ENCODE results near the gene TMEM26.
"Not testable (repeated sequence)": the region's sequence is repeated elsewhere in the genome, so short reads cannot be mapped to it uniquely, and the experiment has no call there.

Gene TMEM26

GRCh38 chr10:61389887-61390286 is 63.3 kb downstream of the TMEM26 start:
- Histone ChIP-seq H3K9me3 (ENCODE audit: severe bottlenecking) (no peaks in the 10 kb centered on the region), H3K4me3 (ENCODE audit: severe bottlenecking) (no peak overlapping the region), H3K36me3 (ENCODE audit: low read depth) (no peaks in the 10 kb centered on the region), H3K27me3 (ENCODE audit: insufficient read depth, poor library complexity, severe bottlenecking) (no peaks in the 10 kb centered on the region), H3K27ac (ENCODE audit: poor library complexity, severe bottlenecking) (no peak overlapping the region), H3K4me1 (ENCODE audit: insufficient read depth, poor library complexity, severe bottlenecking) (no peaks in the 10 kb centered on the region)
- TF ChIP-seq, protein P1, sequence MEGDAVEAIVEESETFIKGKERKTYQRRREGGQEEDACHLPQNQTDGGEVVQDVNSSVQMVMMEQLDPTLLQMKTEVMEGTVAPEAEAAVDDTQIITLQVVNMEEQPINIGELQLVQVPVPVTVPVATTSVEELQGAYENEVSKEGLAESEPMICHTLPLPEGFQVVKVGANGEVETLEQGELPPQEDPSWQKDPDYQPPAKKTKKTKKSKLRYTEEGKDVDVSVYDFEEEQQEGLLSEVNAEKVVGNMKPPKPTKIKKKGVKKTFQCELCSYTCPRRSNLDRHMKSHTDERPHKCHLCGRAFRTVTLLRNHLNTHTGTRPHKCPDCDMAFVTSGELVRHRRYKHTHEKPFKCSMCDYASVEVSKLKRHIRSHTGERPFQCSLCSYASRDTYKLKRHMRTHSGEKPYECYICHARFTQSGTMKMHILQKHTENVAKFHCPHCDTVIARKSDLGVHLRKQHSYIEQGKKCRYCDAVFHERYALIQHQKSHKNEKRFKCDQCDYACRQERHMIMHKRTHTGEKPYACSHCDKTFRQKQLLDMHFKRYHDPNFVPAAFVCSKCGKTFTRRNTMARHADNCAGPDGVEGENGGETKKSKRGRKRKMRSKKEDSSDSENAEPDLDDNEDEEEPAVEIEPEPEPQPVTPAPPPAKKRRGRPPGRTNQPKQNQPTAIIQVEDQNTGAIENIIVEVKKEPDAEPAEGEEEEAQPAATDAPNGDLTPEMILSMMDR (IDR thresholded peaks at IDR 0.05; ENCODE audit: poor library complexity, severe bottlenecking) = no peak
- ATAC-seq (ENCODE audit: low read depth) (no peak), DNase-seq (ENCODE audit: low spot score) (no peak)

GRCh38 chr10:61388986-61389385 is 64.2 kb downstream of the TMEM26 start:
- H3K9me3 ChIP-seq (ENCODE audit: severe bottlenecking); H3K27ac ChIP-seq (ENCODE audit: poor library complexity, severe bottlenecking); H3K36me3 ChIP-seq (ENCODE audit: low read depth); H3K4me3 ChIP-seq (ENCODE audit: severe bottlenecking); H3K4me1 ChIP-seq (ENCODE audit: insufficient read depth, poor library complexity, severe bottlenecking); DNase-seq (ENCODE audit: low spot score); H3K27me3 ChIP-seq (ENCODE audit: insufficient read depth, poor library complexity, severe bottlenecking); ATAC-seq (ENCODE audit: low read depth): not testable (repeated sequence)

DNA sequence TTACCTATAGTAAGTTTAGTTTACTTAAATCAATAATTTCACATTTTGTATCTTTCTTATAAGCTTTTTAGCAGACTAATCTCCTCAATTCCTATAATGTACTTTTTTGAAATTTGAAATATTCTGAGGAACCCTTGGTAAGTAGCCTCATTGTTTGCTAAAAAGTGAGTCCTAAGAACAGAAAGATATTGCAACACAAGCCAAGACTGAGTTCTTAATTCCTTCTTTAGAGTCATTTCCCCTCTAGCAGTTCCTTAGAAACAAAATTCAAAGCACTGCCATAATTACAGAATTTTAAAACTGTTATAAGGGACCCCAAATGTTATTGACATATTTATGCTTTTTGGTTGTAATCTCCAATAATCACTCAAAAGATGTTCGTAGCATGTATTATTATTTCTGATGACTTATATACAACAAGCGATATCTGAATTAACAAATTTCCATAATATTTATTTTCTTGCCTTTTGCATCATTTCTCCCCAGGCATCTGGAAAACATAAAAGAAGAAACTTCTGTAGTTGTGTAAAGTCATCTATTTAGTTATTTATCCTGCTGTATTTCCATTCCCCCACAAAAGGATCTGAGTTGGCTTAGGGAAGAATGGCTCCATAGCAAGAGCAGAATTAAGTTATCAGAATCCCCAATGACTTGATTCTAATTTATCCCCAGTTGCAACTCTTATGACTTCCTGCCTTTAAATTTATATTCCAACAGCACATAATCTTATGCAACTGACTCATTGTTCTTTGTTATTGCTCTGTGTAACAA is 67.8 kb downstream of the TMEM26 start:
- no peaks in the 10 kb centered on the region for H3K36me3 ChIP-seq (ENCODE audit: low read depth)
- no peak overlapping the region for H3K27ac ChIP-seq (ENCODE audit: poor library complexity, severe bottlenecking)
- TF ChIP-seq, protein P1 (IDR thresholded peaks at IDR 0.05; ENCODE audit: poor library complexity, severe bottlenecking) = no peak
- H3K9me3 ChIP-seq (ENCODE audit: severe bottlenecking) = no peaks in the 10 kb centered on the region
- no peak for ATAC-seq (ENCODE audit: low read depth)
- no peak for DNase-seq (ENCODE audit: low spot score)
- no peaks in the 10 kb centered on the region for H3K4me1 ChIP-seq (ENCODE audit: insufficient read depth, poor library complexity, severe bottlenecking)
- H3K27me3 ChIP-seq (ENCODE audit: insufficient read depth, poor library complexity, severe bottlenecking) = no peaks in the 10 kb centered on the region
- no peak overlapping the region for H3K4me3 ChIP-seq (ENCODE audit: severe bottlenecking)

DNA sequence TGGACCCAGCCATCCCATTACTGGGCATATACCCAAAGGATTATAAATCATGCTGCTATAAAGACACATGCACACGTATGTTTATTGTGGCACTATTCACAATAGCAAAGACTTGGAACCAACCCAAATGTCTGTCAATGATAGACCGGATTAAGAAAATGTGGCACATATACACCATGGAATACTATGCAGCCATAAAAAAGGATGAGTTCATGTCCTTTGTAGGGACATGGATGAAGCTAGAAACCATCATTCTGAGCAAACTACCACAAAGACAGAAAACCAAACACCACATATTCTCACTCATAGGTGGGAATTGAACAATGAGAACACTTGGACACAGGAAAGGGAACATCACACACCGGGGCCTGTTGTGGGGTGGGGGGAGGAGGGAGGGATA is 72.0 kb downstream of the TMEM26 start:
- H3K36me3 ChIP-seq (ENCODE audit: low read depth); H3K27me3 ChIP-seq (ENCODE audit: insufficient read depth, poor library complexity, severe bottlenecking); H3K9me3 ChIP-seq (ENCODE audit: severe bottlenecking); ATAC-seq (ENCODE audit: low read depth); H3K4me1 ChIP-seq (ENCODE audit: insufficient read depth, poor library complexity, severe bottlenecking); DNase-seq (ENCODE audit: low spot score); H3K27ac ChIP-seq (ENCODE audit: poor library complexity, severe bottlenecking); H3K4me3 ChIP-seq (ENCODE audit: severe bottlenecking): not testable (repeated sequence)

DNA sequence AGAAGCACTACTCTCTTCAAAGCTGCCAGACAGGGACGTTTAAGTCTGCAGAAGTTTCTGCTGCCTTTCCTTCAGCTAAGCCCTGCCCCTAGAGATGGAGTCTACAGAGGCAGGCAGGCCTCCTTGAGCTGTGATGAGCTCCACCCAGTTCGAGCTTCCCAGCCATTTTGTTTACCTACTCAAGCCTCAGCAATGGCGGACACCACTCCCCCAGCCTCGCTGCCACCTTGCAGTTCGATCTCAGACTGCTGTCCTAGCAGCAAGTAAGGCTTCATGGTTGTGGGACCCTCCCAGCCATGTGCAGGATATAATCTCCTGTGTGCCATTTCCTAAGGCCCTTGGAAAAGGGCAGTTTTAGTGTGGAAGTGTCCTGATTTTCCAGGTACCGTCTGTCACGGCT is 74.3 kb downstream of the TMEM26 start:
- no peak for ATAC-seq (ENCODE audit: low read depth)
- TF ChIP-seq, protein P1 (IDR thresholded peaks at IDR 0.05; ENCODE audit: poor library complexity, severe bottlenecking) = no peak

DNA sequence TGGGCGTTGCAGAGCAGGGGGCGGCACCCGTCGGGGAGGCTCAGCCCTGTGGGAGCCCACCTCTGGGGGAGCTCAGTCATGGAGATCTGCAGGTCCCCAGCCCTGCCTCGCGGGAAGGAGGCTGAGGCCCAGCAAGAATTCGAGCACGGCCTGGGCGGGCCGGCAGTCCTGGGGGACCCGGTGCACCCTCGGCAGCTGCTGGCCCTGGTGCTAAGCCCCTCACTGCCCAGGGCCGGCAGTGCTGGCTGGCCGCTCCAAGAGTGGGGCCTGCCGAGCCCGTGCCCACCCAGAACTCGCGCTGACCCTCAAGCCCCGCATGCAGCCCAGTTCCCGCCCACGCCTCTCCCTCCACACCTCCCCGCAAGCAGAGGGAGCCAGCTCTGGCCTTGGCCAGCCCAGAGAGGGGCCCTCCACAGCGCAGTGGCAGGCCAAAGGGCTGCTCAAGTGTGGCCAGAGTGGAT is 76.2 kb downstream of the TMEM26 start:
- no peaks in the 10 kb centered on the region for H3K27me3 ChIP-seq (ENCODE audit: insufficient read depth, poor library complexity, severe bottlenecking)
- no peaks in the 10 kb centered on the region for H3K9me3 ChIP-seq (ENCODE audit: severe bottlenecking)
- H3K4me3 ChIP-seq (ENCODE audit: severe bottlenecking) = no peak overlapping the region
- no peaks in the 10 kb centered on the region for H3K4me1 ChIP-seq (ENCODE audit: insufficient read depth, poor library complexity, severe bottlenecking)
- H3K27ac ChIP-seq (ENCODE audit: poor library complexity, severe bottlenecking) = no peak overlapping the region
- TF ChIP-seq, protein P1 (IDR thresholded peaks at IDR 0.05; ENCODE audit: poor library complexity, severe bottlenecking) = no peak
- no peak for ATAC-seq (ENCODE audit: low read depth)
- H3K36me3 ChIP-seq (ENCODE audit: low read depth) = no peaks in the 10 kb centered on the region
- DNase-seq (ENCODE audit: low spot score) = no peak

More for the DNA sequence above, 74.3 kb downstream of the TMEM26 start:
- H3K4me3 ChIP-seq (ENCODE audit: severe bottlenecking) = no peak overlapping the region
- no peaks in the 10 kb centered on the region for H3K4me1 ChIP-seq (ENCODE audit: insufficient read depth, poor library complexity, severe bottlenecking)
- no peak for DNase-seq (ENCODE audit: low spot score)
- H3K36me3 ChIP-seq (ENCODE audit: low read depth) = no peaks in the 10 kb centered on the region
- H3K27me3 ChIP-seq (ENCODE audit: insufficient read depth, poor library complexity, severe bottlenecking) = no peaks in the 10 kb centered on the region
- no peak overlapping the region for H3K27ac ChIP-seq (ENCODE audit: poor library complexity, severe bottlenecking)
- H3K9me3 ChIP-seq (ENCODE audit: severe bottlenecking) = no peaks in the 10 kb centered on the region
